Body of pancreas (tissue), 4 donors: ENCODE measurements around the gene HOXD10.

Source experiments
- CTCF ChIP-seq, 7 experiments: fragments of 450-650 bp in 4 of 7; fragments of 200-600 bp in 3 of 7; sonication (generic) in 3 of 7; IDR thresholded peaks; one replicate each; pipeline ENCODE4 v1.5.1; 2016 to 2019; ENCODE audit warnings: antibody characterized with exemption in 7 of 7
- POLR2A ChIP-seq, 3 donors: fragments of 450-650 bp; IDR thresholded peaks; one replicate each; pipeline ENCODE4 v1.6.1; 2016; ENCODE audit warnings: antibody characterized with exemption in 3 of 3, mild to moderate bottlenecking in 2 of 3

- TF ChIP-seq POLR2A (IDR thresholded peaks at IDR 0.05) (no peak), CTCF (IDR thresholded peaks at IDR 0.05) (no peak)
Measured at GRCh38 chr2:176111846-176112374, 4.7 kb upstream of the HOXD10 start.
